CD4-positive, alpha-beta T cell treated with Interleukin-15 for 4 hours (primary cell): ENCODE data around the gene DCPS.
"Not testable (repeated sequence)": the region's sequence is repeated elsewhere in the genome, so short reads cannot be mapped to it uniquely, and the experiment has no call there.

Experiments used
- DNase-seq: peaks from one replicate; pipeline ENCODE4 v3.0.0-alpha.2; 2020; ENCODE audit warnings: low spot score

Gene DCPS

GRCh38 chr11:126303623-126304456 is at the start of gene DCPS:
DCPS (plus strand) TSS chr11:126304060; CDS start chr11:126304081, 21 bp downstream.
- DNase-seq: peak; percentile 86

GRCh38 chr11:126254819-126255218 is 49.0 kb upstream of the DCPS start:
- DNase-seq: no peak

DNA sequence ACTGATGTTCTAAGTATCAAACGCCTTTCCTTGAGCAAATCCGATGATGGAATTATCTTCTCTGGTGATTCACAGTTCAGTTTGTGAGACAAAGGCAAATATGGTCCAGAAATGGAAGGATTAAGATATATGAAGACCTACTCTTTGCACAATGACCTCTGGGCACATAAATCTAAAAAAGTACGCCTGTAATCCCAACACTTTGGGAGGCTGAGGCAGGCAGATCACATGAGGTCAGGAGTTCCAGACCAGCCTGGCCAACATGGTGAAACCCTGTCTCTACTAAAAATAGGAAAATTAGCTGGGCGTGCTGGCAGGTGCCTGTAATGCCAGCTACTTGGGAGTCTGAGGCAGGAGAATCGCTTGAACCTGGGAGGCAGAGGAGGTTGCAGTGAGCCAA is 48.4 kb upstream of the DCPS start:
- DNase-seq: not testable (repeated sequence)

DNA sequence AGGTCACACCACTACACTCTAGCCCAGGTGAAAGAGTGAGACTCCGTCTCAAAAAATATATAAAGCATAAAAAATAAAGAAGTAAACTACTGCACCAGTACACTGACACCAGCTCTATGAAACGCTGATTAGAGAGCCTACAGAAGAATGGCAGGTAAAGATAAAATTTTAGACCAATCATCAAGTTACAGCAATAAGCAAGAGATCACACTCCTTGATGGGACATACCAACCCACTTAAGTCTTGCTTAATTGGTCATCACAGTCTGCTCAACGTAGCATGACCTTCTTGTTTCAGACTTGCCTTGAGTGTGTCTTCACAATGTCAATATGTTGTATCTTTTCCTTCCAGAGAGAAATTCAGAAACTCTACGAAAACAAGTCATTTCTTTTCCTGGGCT is 47.6 kb upstream of the DCPS start:
- no peak for DNase-seq

GRCh38 chr11:126257144-126257543 is 46.7 kb upstream of the DCPS start:
- no peak for DNase-seq

DNA sequence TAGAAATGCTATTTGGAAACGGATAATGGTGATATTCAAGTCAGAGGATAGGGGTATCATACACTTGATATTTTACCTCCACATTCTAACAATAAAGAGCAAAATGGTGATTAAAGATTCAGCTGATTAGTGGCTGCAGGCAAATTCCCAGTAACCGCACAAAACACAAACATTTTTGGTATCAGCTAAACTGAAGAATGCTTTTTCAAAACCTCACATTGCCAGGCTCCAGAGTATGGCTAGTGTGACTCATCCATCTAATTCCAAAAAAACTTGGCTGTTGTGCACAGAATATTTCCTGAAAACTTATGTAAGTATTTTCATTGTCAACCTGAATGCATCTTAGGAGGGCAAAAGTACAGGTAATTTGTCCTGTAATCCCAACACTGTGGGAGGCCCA is 46.1 kb upstream of the DCPS start:
- DNase-seq: no peak

GRCh38 chr11:126262216-126262615 is 41.6 kb upstream of the DCPS start:
- no peak for DNase-seq

- no peak for DNase-seq
Measured at GRCh38 chr11:126263489-126263888, 40.4 kb upstream of the DCPS start.

DNA sequence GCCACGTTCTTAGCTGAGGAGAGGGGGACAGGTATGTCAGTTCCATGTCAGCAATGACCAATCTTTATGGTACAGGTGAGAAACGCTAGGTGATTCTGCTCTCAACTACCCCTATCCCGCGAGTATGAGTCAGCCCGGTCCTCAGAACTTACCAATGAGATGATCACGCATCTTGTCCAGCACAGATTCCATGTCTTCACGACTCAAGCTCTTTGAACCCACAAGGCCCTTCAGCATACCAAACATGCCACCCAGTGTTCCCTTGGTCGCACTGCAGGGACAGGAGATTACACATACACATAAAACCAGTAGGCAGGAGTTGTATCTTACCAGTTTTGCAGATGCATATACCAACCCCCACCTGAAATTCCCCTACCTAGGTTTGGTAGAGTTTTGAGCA is 38.0 kb upstream of the DCPS start:
- no peak for DNase-seq

- DNase-seq: no peak
Measured at GRCh38 chr11:126267650-126268049, 36.2 kb upstream of the DCPS start.

- no peak for DNase-seq
Measured at GRCh38 chr11:126268361-126268707, 35.5 kb upstream of the DCPS start.

DNA sequence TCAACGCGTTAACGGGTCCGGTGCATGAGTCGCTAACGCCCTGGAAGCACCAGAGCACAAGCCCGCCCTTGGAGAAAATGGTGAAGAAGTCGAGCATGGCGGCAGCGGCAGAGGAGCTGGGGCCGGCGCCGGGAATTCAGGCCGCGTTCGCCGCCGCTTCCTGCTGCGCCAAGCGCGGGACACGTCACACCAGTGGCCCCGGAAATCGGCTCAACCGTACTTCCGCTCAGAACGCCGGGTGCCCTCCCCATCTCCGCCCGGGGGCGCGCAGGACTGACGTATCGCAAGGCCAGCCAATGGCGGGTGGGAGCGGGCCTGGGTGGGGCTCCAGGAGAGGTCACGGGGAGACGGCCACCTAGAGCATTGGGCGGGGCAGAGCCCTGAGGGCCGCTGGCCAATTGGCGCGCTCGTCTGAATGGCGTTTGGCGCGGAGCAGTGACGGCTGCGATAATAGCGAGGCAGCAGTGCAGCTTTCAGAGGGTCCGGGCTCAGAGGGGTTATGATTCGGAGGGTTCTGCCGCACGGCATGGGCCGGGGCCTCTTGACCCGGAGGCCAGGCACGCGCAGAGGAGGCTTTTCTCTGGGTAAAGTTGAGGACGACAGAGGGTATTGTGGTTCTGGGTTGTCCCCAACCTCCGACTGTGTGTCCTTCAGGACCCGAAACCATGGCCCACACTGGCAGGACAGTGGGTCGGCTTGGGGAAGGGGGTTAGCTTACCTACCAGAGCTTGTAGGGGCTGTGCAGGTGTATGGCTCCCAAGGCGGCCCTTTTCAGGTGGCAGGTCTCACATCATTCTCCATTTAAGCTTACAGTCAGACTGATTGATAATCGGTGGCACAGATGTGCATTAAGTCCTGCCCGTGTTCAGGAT is 34.9 kb upstream of the DCPS start, which contains the start of the genes FOXRED1 and SRPRA:
FOXRED1 (plus strand) TSS at position 447 of the 872 bp plus-strand sequence; CDS start at position 500, 53 bp downstream.
SRPRA (minus strand) TSS at position 188 of the 872 bp plus-strand sequence; CDS start at position 97, 91 bp downstream.
- peak; percentile 99 for DNase-seq

- DNase-seq: no peak
Measured at GRCh38 chr11:126277322-126277721, 26.5 kb upstream of the DCPS start.

DNA sequence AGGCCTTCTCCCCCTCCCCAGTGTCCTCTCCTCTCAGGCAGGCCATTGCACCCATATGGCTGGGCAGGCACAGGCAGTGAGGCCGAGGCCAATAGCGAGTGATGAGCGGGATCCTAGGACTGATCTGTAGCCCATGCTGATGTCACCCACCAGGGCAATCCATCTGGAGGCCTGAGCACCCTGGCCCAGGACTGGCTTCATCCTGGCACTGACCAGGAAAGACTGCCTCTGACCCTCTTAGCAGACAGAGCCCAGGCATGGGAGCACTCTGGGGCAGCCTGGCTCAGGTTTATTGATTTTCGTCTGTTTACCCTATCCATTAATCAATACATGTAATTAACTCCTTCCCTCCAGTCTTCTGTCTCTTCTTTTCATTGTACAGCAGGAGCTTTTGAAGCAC is 26.1 kb upstream of the DCPS start:
- DNase-seq: no peak

- no peak for DNase-seq
Measured at GRCh38 chr11:126279191-126279590, 24.7 kb upstream of the DCPS start.

DNA sequence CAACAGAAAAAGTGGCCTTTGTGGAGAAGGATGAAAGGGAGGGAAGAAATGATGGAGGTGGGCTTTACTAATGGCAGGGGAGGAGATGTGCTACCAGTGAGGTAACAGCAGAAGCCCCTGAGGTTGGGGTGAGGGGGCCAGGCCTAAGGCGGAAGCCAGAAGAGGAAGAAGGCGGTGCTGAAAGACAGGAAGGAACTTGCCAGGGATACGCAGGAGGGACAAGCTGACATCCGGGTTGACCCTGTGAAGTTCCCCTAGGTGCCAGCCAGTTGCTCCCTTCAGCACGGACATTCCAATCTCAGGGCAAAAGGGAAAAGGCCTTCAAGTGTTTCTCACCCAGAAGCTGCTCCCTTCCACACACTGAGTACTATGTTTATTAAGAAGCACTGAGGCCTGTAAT is 23.3 kb upstream of the DCPS start:
- DNase-seq: no peak

DNA sequence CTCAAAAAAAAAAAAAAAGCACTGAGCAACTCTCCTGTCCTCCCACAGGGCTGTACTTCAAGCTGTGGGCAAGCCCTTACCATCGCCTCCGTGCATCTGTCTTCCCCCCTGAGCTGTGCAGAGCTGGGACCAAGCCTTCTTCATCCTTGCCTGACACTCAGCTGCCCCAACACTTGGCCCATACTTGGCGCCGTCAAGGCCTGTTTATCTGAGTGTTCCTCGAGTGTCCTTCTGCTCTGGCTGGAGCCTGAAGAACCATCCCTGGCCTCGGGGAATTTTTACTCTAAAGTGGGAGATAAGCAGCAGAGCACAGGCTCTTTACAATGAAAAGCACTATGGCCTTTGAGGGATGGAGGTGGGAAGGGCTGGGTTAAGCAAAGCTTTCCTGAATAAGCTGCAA is 22.6 kb upstream of the DCPS start:
- no peak for DNase-seq

- DNase-seq: no peak
Measured at GRCh38 chr11:126281666-126282175, 22.1 kb upstream of the DCPS start.

DNA sequence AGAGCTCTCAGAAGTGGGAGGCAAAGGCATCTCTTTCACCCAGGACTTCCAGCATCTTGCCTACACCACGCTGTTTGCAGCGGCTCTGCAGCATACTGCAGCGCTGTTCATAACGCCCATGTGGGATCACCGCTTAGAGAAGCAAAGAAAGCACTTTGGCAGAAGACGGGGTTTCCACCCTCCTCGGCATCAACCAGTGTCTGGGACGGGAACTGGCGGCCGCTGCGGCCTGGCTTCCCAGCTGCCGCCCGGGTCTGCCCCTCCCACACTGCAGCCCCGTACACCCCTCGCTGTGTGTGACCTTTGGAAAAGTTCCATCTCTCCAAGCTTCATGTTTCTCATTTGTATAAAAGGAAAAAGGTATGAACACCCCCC is 21.5 kb upstream of the DCPS start:
- no peak for DNase-seq

- DNase-seq: peak; percentile 54
Measured at GRCh38 chr11:126282736-126283591, 20.9 kb upstream of the DCPS start, which contains the start of gene TIRAP. TIRAP (plus strand) TSS chr11:126283093; CDS start chr11:126290895, 7,802 bp downstream.

GRCh38 chr11:126284829-126285228 is 19.0 kb upstream of the DCPS start:
- peak; percentile 89 for DNase-seq

GRCh38 chr11:126288237-126288636 is 15.6 kb upstream of the DCPS start:
- no peak for DNase-seq
